ENCODE results near the gene FKBP1B.
"Not testable (repeated sequence)": the region's sequence is repeated elsewhere in the genome, so short reads cannot be mapped to it uniquely, and the experiment has no call there.

FKBP1B gene

GRCh38 chr2:24104906-24105305 is 55.4 kb downstream of the FKBP1B start:
- DNase-seq = no peak

- no peak for DNase-seq
Measured at GRCh38 chr2:24105816-24106215, 56.3 kb downstream of the FKBP1B start.

- DNase-seq = no peak
Measured at GRCh38 chr2:24106786-24107185, 57.2 kb downstream of the FKBP1B start.

- DNase-seq = no peak
Measured at GRCh38 chr2:24107336-24107735, 57.8 kb downstream of the FKBP1B start.

DNA sequence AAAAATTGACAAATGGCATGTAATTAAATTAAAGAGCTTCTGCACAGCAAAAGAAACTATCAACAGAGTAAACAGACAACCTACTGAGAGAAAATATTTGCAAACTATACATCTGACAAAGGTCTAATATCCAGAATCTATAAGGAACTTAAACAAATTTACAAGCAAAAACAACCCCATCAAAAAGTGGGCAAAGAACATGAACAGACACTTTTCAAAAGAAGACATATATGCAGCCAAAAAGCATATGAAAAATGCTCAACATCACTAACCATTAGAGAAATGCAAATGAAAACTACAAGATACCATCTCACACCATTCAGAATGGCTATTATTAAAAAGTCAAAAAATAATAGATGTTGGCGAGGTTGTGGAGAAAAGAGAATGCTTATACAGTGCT is 59.9 kb downstream of the FKBP1B start:
- DNase-seq = not testable (repeated sequence)

DNA sequence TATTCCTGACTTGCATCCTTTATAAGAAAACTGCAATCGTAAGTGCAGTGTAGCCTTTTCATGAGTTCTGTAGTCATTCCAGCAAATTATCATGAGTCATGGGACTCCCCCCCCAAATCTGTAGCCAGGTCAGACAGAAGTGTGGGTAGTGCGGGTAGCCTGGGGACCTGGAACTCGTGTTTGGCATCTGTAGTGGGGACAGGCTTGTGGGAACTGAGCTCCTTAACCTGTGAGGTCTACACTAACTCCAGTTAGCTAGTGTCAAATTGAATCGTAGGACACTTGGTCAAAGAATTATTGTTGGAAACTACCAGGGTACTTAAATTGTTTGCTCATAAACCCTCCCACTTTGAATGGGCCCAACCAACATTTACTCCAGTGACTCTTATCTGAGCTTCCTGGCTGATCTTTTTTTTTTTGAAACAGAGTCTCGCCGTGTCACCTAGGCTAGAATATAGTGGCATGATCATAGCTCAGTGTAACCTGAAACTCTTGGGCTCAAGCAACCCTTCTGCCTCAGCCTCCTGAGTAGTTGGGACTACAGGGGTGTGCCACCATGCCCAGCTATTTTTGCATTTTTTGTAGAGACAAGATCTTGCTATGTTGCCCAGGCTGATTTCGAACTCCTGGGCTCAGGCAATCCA is 61.2 kb downstream of the FKBP1B start:
- no peak for DNase-seq

DNA sequence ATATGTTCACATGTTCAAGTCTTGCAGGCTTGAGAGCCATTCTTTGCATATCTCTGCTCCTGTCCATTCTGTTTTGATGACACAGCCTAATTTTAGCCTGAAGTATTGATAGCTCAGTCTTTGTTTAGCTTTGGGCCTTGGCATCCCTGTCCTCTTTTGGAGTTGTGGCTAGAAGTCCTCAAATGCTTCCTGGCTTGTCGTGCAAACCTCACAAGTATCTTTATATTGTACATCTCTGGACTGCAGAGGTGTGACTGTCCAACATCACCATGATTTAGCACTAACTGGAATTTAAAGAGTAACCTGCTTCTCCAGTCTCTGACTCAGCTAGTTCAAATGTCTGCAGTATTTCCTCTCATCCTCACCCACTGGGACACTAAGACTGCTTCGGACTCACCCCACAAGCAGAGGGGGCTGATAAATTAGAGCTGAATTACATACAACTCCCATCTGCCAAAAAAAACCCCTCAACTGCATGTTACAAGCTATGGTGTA is 61.9 kb downstream of the FKBP1B start:
- no peak for DNase-seq

All from NCI-H146 (cell line).